NCI-H2196 (cell line): ENCODE results near the gene CRADD.
"Not testable (repeated sequence)": the region's sequence is repeated elsewhere in the genome, so short reads cannot be mapped to it uniquely, and the experiment has no call there.

Source experiments
- DNase-seq: peaks from one replicate; lab custom pipeline; 2025; ENCODE audit not compliant: unreplicated experiment; lab: John Stamatoyannopoulos, UW

Gene CRADD

GRCh38 chr12:93677195-93678064 lies at the start of gene CRADD:
CRADD (plus strand) TSS chr12:93677375.
- DNase-seq = peak; percentile 93

GRCh38 chr12:93632383-93632782 lies 44.8 kb upstream of the CRADD start:
- no peak for DNase-seq

- DNase-seq = no peak
Observed at GRCh38 chr12:93634416-93634815, 42.8 kb upstream of the CRADD start.

- DNase-seq = no peak
Observed at GRCh38 chr12:93636708-93637107, 40.5 kb upstream of the CRADD start.

GRCh38 chr12:93638095-93638494 lies 39.1 kb upstream of the CRADD start:
- DNase-seq = no peak

GRCh38 chr12:93638954-93639353 lies 38.2 kb upstream of the CRADD start:
- DNase-seq = no peak

- no peak for DNase-seq
Observed at GRCh38 chr12:93639406-93639805, 37.8 kb upstream of the CRADD start.

GRCh38 chr12:93641380-93641779 lies 35.8 kb upstream of the CRADD start:
- not testable (repeated sequence) for DNase-seq

GRCh38 chr12:93642751-93643150 lies 34.4 kb upstream of the CRADD start:
- DNase-seq = no peak

GRCh38 chr12:93645702-93646101 lies 31.5 kb upstream of the CRADD start:
- no peak for DNase-seq

GRCh38 chr12:93650626-93651025 lies 26.5 kb upstream of the CRADD start:
- no peak for DNase-seq

- DNase-seq = no peak
Observed at GRCh38 chr12:93653079-93653478, 24.1 kb upstream of the CRADD start.

- DNase-seq = no peak
Observed at GRCh38 chr12:93653712-93654111, 23.5 kb upstream of the CRADD start.

- DNase-seq = no peak
Observed at GRCh38 chr12:93654421-93654820, 22.8 kb upstream of the CRADD start.

GRCh38 chr12:93657071-93657470 lies 20.1 kb upstream of the CRADD start:
- no peak for DNase-seq

- DNase-seq = no peak
Observed at GRCh38 chr12:93661021-93661420, 16.2 kb upstream of the CRADD start.

- DNase-seq = no peak
Observed at GRCh38 chr12:93663006-93663728, 14.0 kb upstream of the CRADD start.

GRCh38 chr12:93663729-93664084 lies 13.5 kb upstream of the CRADD start:
- DNase-seq = no peak

GRCh38 chr12:93664573-93665138 lies 12.5 kb upstream of the CRADD start:
- DNase-seq = no peak

GRCh38 chr12:93667672-93668071 lies 9.5 kb upstream of the CRADD start:
- DNase-seq = no peak

GRCh38 chr12:93668919-93669418 lies 8.2 kb upstream of the CRADD start:
- no peak for DNase-seq

- no peak for DNase-seq
Observed at GRCh38 chr12:93669452-93669851, 7.7 kb upstream of the CRADD start.
